ENCODE results near the gene MIA3. TPM values are rescaled to one million over a fixed set of nuclear protein-coding genes. Genes with fewer than 3 reads are reported as not detected.

The MIA3 gene
- total and polyA plus RNA-seq, 9 of the 15 experiments (the other 6 are each of a cell fraction or from before 2014, with no cell fraction given): 21.6 to 89.4 (median 40.8) TPM

GRCh38 chr1:222712253-222713090, 94.6 kb downstream of the MIA3 start, which contains the start of the genes AIDA and BROX (continued):
- TF ChIP-seq, protein P1, sequence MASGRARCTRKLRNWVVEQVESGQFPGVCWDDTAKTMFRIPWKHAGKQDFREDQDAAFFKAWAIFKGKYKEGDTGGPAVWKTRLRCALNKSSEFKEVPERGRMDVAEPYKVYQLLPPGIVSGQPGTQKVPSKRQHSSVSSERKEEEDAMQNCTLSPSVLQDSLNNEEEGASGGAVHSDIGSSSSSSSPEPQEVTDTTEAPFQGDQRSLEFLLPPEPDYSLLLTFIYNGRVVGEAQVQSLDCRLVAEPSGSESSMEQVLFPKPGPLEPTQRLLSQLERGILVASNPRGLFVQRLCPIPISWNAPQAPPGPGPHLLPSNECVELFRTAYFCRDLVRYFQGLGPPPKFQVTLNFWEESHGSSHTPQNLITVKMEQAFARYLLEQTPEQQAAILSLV (tag; IDR thresholded peaks at IDR 0.05): peak; percentile 66
- TF ChIP-seq HDAC6 (IDR thresholded peaks at IDR 0.05; ENCODE audit: low read depth, low read length) (no peak), MED1 (CRISPR knock-in tag; IDR thresholded peaks at IDR 0.05; ENCODE audit: borderline replicate concordance) (no peak), PTTG1 (tag; IDR thresholded peaks at IDR 0.05; ENCODE audit: low read depth) (no peak), CBFA2T3 (IDR thresholded peaks at IDR 0.05) (no peak), ZNF586 (CRISPR knock-in tag; conservative IDR thresholded peaks at IDR 0.05) (no peak), NR0B1 (IDR thresholded peaks at IDR 0.05; ENCODE audit: partially characterized antibody) (no peak), SIN3A (IDR thresholded peaks at IDR 0.05; ENCODE audit: borderline replicate concordance in 2 of 2, control insufficient read depth in 1 of 2, low read depth in 2 of 2, low read length in 2 of 2) (peak; percentile 63 to 82; a peak in 2 of 4 replicates), CBFA2T2 (conservative IDR thresholded peaks at IDR 0.05) (peak; percentile 96), ZNF146 (CRISPR knock-in tag; IDR thresholded peaks at IDR 0.05; ENCODE audit: unreplicated experiment) (no peak), ATF1 (CRISPR knock-in tag; IDR thresholded peaks at IDR 0.05) (no peak), ATF1 (tag; IDR thresholded peaks at IDR 0.05) (peak; percentile 89), ZNF444 (CRISPR knock-in tag; IDR thresholded peaks at IDR 0.05) (no peak), SUPT5H (IDR thresholded peaks at IDR 0.05) (no peak), ZNF23 (CRISPR knock-in tag; IDR thresholded peaks at IDR 0.05) (no peak), HMGXB4 (CRISPR knock-in tag; IDR thresholded peaks at IDR 0.05) (no peak), ZNF24 (IDR thresholded peaks at IDR 0.05) (no peak; the same call in 1 of the 2 replicates), ZNF431 (CRISPR knock-in tag; IDR thresholded peaks at IDR 0.05) (no peak), TCF7L2 (IDR thresholded peaks at IDR 0.05; ENCODE audit: low read depth, low read length) (no peak), TCF7 (IDR thresholded peaks at IDR 0.05; ENCODE audit: borderline replicate concordance) (0 out of 2 replicates have a peak, but pooled peaks have one; percentile 8), PRMT5 (CRISPR knock-in tag; IDR thresholded peaks at IDR 0.05) (no peak), RAD51 (IDR thresholded peaks at IDR 0.05; ENCODE audit: borderline replicate concordance, low read depth) (peak; percentile 99), SMC3 (conservative IDR thresholded peaks at IDR 0.05; ENCODE audit: insufficient read depth, low read depth, low read length) (no peak)
- TF ChIP-seq, protein P2, sequence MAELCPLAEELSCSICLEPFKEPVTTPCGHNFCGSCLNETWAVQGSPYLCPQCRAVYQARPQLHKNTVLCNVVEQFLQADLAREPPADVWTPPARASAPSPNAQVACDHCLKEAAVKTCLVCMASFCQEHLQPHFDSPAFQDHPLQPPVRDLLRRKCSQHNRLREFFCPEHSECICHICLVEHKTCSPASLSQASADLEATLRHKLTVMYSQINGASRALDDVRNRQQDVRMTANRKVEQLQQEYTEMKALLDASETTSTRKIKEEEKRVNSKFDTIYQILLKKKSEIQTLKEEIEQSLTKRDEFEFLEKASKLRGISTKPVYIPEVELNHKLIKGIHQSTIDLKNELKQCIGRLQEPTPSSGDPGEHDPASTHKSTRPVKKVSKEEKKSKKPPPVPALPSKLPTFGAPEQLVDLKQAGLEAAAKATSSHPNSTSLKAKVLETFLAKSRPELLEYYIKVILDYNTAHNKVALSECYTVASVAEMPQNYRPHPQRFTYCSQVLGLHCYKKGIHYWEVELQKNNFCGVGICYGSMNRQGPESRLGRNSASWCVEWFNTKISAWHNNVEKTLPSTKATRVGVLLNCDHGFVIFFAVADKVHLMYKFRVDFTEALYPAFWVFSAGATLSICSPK (IDR thresholded peaks at IDR 0.05; ENCODE audit: borderline replicate concordance): no peak; the same call in 1 of the 2 replicates
